Osteocyte (in vitro differentiated cells): Measurements from ENCODE around the gene PADI4. TPM values are rescaled to one million over a fixed set of nuclear protein-coding genes. Genes with fewer than 3 reads are reported as not detected.
"Not testable (repeated sequence)": the region's sequence is repeated elsewhere in the genome, so short reads cannot be mapped to it uniquely, and the experiment has no call there.

Experiments
- DNase-seq: peaks from one replicate; pipeline ENCODE4 v3.0.0; 2021; ENCODE audit warnings: mixed read lengths; ENCODE audit not compliant: unreplicated experiment; ENCODE audit errors: extremely low spot score
- H3K27ac Mint-ChIP-seq: one replicate; pipeline ENCODE4 v1.8.0; 2021; ENCODE audit warnings: mild to moderate bottlenecking, mixed read lengths; ENCODE audit not compliant: unreplicated experiment
- H3K27me3 Mint-ChIP-seq: one replicate; pipeline ENCODE4 v1.8.0; 2021; ENCODE audit warnings: mixed read lengths; ENCODE audit not compliant: unreplicated experiment
- H3K36me3 Mint-ChIP-seq: one replicate; pipeline ENCODE4 v1.8.0; 2021; ENCODE audit warnings: mixed read lengths; ENCODE audit not compliant: unreplicated experiment
- H3K4me1 Mint-ChIP-seq: one replicate; pipeline ENCODE4 v1.8.0; 2021; ENCODE audit warnings: mixed read lengths; ENCODE audit not compliant: unreplicated experiment
- H3K4me3 Mint-ChIP-seq: one replicate; pipeline ENCODE4 v1.8.0; 2021; ENCODE audit warnings: mild to moderate bottlenecking, moderate library complexity, mixed read lengths; ENCODE audit not compliant: unreplicated experiment
- H3K9me3 Mint-ChIP-seq: one replicate; pipeline ENCODE4 v1.8.0; 2021; ENCODE audit warnings: mixed read lengths; ENCODE audit not compliant: unreplicated experiment
- CTCF ChIP-seq: fragments of 200-600 bp; sonication (generic); IDR thresholded peaks from 2 replicates; pipeline ENCODE4 v1.5.0; 2021; ENCODE audit warnings: antibody characterized with exemption, mild to moderate bottlenecking, moderate library complexity
- microRNA-seq: library from miRNA; unstranded; fragments of <30 nt; microRNA quantifications from one replicate; pipeline ENCODE4 v1.1.0, GENCODE V29; 2020; ENCODE audit not compliant: unreplicated experiment
- total RNA-seq: library from RNA; stranded (reverse); gene quantifications from 2 replicates; pipeline ENCODE4 v1.2.1, GENCODE V29; 2021

Gene PADI4
- total RNA-seq, 1 donor from 2014 or later = not detected

- H3K27ac Mint-ChIP-seq, H3K9me3 Mint-ChIP-seq, H3K27me3 Mint-ChIP-seq, H3K4me3 Mint-ChIP-seq, DNase-seq: not testable (repeated sequence)
- H3K36me3 Mint-ChIP-seq = peaks cover 46% of the 10 kb centered on the region
- H3K4me1 Mint-ChIP-seq = peaks cover 13% of the 10 kb centered on the region
Observed at GRCh38 chr1:17407786-17408514, 100.0 kb downstream of the PADI4 start.

- Mint-ChIP-seq H3K27ac (no peak overlapping the region), H3K27me3 (no peaks in the 10 kb centered on the region), H3K4me1 (peaks cover 9% of the 10 kb centered on the region), H3K4me3 (no peak overlapping the region), H3K36me3 (peaks cover 53% of the 10 kb centered on the region), H3K9me3 (no peaks in the 10 kb centered on the region)
- no peak for DNase-seq
- TF ChIP-seq CTCF = no peak
Observed at GRCh38 chr1:17409391-17409811, 101.4 kb downstream of the PADI4 start.

GRCh38 chr1:17412093-17412870 is 104.3 kb downstream of the PADI4 start:
- Mint-ChIP-seq H3K4me1 (peaks cover 2% of the 10 kb centered on the region), H3K4me3 (no peak overlapping the region), H3K27me3 (no peaks in the 10 kb centered on the region), H3K36me3 (peaks cover 68% of the 10 kb centered on the region), H3K9me3 (no peaks in the 10 kb centered on the region), H3K27ac (no peak overlapping the region)
- TF ChIP-seq CTCF = no peak
- no peak for DNase-seq

Small RNA genes within 50 kb of the gene (microRNA-seq; reads per million reads assigned to microRNA genes)
- gene MIR3972 = not detected

Other genes with a start within 250 kb of the PADI4 start
- 111 TPM in 2 replicates for gene PADI2, start 188.7 kb upstream of the PADI4 start, total RNA-seq
- gene PADI1, start 103.1 kb upstream of the PADI4 start, total RNA-seq = 1.2 and 1.7 TPM in 2 replicates
- 0.39 and 0.73 TPM in 2 replicates for gene PADI3, start 59.1 kb upstream of the PADI4 start, total RNA-seq
- not detected in 2 replicates for gene PADI6, start 64.0 kb downstream of the PADI4 start, total RNA-seq
- 102 and 104 TPM in 2 replicates for gene RCC2, start 131.5 kb downstream of the PADI4 start, total RNA-seq
- gene ARHGEF10L, start 231.5 kb downstream of the PADI4 start, total RNA-seq = 24.0 and 26.0 TPM in 2 replicates